GM18517 (cell line): ENCODE data around the gene AXL.
"Not testable (repeated sequence)": the region's sequence is repeated elsewhere in the genome, so short reads cannot be mapped to it uniquely, and the experiment has no call there.

Experiments used
- ATAC-seq: cut with Tn5 transposase; IDR thresholded peaks from one replicate; pipeline ENCODE4 v1.9.1; 2021; ENCODE audit warnings: mild to moderate bottlenecking, moderate library complexity; ENCODE audit not compliant: unreplicated experiment

AXL gene

GRCh38 chr19:41206456-41206855 lies 12.6 kb upstream of the AXL start:
- no peak for ATAC-seq

GRCh38 chr19:41206926-41207750 lies 11.9 kb upstream of the AXL start:
- no peak for ATAC-seq

GRCh38 chr19:41214161-41214560 lies 4.9 kb upstream of the AXL start:
- ATAC-seq, result no peak

GRCh38 chr19:41217741-41218140 lies 1.3 kb upstream of the AXL start:
- no peak for ATAC-seq

- ATAC-seq, result no peak
Measured at GRCh38 chr19:41218249-41218614, 791 bp upstream of the AXL start.

GRCh38 chr19:41219924-41220567 lies 1.0 kb downstream of the AXL start:
- no peak for ATAC-seq

GRCh38 chr19:41220811-41221210 lies 1.8 kb downstream of the AXL start:
- no peak for ATAC-seq

GRCh38 chr19:41221514-41222205 lies 2.6 kb downstream of the AXL start:
- ATAC-seq, result no peak

GRCh38 chr19:41222240-41222639 lies 3.2 kb downstream of the AXL start:
- ATAC-seq, result no peak

- ATAC-seq, result no peak
Measured at GRCh38 chr19:41223431-41224234, 4.6 kb downstream of the AXL start.

GRCh38 chr19:41224632-41225031 lies 5.6 kb downstream of the AXL start:
- no peak for ATAC-seq

GRCh38 chr19:41225238-41226052 lies 6.4 kb downstream of the AXL start:
- ATAC-seq, result no peak

- ATAC-seq, result no peak
Measured at GRCh38 chr19:41226053-41226873, 7.2 kb downstream of the AXL start.

- ATAC-seq, result no peak
Measured at GRCh38 chr19:41226874-41227390, 7.9 kb downstream of the AXL start.

- ATAC-seq, result no peak
Measured at GRCh38 chr19:41228486-41228885, 9.5 kb downstream of the AXL start.

GRCh38 chr19:41229338-41229737 lies 10.3 kb downstream of the AXL start:
- ATAC-seq, result not testable (repeated sequence)

GRCh38 chr19:41230067-41230857 lies 11.2 kb downstream of the AXL start:
- no peak for ATAC-seq

- ATAC-seq, result no peak
Measured at GRCh38 chr19:41232686-41233085, 13.7 kb downstream of the AXL start.
